CD4-positive, alpha-beta T cell treated with Interleukin-17A for 4 hours (primary cell): ENCODE results near the gene PLAC9.

Experiments used
- DNase-seq: peaks from one replicate; pipeline ENCODE4 v3.0.0-alpha.2; 2020; ENCODE audit warnings: mixed read lengths

Gene PLAC9

GRCh38 chr10:80161321-80162083 is 29.0 kb downstream of the PLAC9 start:
- peak; percentile 32 for DNase-seq

GRCh38 chr10:80163741-80164341 is 31.3 kb downstream of the PLAC9 start:
- no peak for DNase-seq

GRCh38 chr10:80164596-80164995 is 32.1 kb downstream of the PLAC9 start:
- no peak for DNase-seq

GRCh38 chr10:80165173-80165572 is 32.6 kb downstream of the PLAC9 start:
- no peak for DNase-seq

GRCh38 chr10:80166581-80167470 is 34.3 kb downstream of the PLAC9 start:
- DNase-seq, result no peak

- DNase-seq, result no peak
Observed at GRCh38 chr10:80167471-80168161, 35.1 kb downstream of the PLAC9 start.

GRCh38 chr10:80168162-80168511 is 35.6 kb downstream of the PLAC9 start:
- DNase-seq, result no peak

- DNase-seq, result peak; percentile 44
Observed at GRCh38 chr10:80168679-80169380, 36.3 kb downstream of the PLAC9 start.

GRCh38 chr10:80170026-80170425 is 37.5 kb downstream of the PLAC9 start:
- DNase-seq, result no peak

- DNase-seq, result no peak
Observed at GRCh38 chr10:80170641-80171040, 38.1 kb downstream of the PLAC9 start.

GRCh38 chr10:80171248-80171660 is 38.7 kb downstream of the PLAC9 start:
- DNase-seq, result no peak

GRCh38 chr10:80172896-80173295 is 40.4 kb downstream of the PLAC9 start:
- DNase-seq, result no peak

GRCh38 chr10:80173466-80173865 is 40.9 kb downstream of the PLAC9 start:
- peak; percentile 33 for DNase-seq

GRCh38 chr10:80174641-80175395 is 42.3 kb downstream of the PLAC9 start:
- DNase-seq, result no peak

- no peak for DNase-seq
Observed at GRCh38 chr10:80176526-80176925, 44.0 kb downstream of the PLAC9 start.

GRCh38 chr10:80177781-80178636 is 45.5 kb downstream of the PLAC9 start:
- no peak for DNase-seq

- no peak for DNase-seq
Observed at GRCh38 chr10:80182986-80183385, 50.5 kb downstream of the PLAC9 start.

GRCh38 chr10:80183436-80183835 is 50.9 kb downstream of the PLAC9 start:
- no peak for DNase-seq

GRCh38 chr10:80184291-80184690 is 51.8 kb downstream of the PLAC9 start:
- no peak for DNase-seq

- no peak for DNase-seq
Observed at GRCh38 chr10:80185578-80186299, 53.2 kb downstream of the PLAC9 start.
